ENCODE measurements around the gene SAT2.

- TF ChIP-seq, protein P1, sequence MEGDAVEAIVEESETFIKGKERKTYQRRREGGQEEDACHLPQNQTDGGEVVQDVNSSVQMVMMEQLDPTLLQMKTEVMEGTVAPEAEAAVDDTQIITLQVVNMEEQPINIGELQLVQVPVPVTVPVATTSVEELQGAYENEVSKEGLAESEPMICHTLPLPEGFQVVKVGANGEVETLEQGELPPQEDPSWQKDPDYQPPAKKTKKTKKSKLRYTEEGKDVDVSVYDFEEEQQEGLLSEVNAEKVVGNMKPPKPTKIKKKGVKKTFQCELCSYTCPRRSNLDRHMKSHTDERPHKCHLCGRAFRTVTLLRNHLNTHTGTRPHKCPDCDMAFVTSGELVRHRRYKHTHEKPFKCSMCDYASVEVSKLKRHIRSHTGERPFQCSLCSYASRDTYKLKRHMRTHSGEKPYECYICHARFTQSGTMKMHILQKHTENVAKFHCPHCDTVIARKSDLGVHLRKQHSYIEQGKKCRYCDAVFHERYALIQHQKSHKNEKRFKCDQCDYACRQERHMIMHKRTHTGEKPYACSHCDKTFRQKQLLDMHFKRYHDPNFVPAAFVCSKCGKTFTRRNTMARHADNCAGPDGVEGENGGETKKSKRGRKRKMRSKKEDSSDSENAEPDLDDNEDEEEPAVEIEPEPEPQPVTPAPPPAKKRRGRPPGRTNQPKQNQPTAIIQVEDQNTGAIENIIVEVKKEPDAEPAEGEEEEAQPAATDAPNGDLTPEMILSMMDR (conservative IDR thresholded peaks at IDR 0.05; ENCODE audit: low read depth in 2 of 2) = peak in 1 of 2 experiments; percentile 27; a peak in 1 of 4 replicates
- TF ChIP-seq CREB1 (CRISPR knock-in tag; IDR thresholded peaks at IDR 0.05; ENCODE audit: low read depth) (no peak), EZH2phosphoT487 (IDR thresholded peaks at IDR 0.05; ENCODE audit: unreplicated experiment) (no peak), POLR2AphosphoS5 (IDR thresholded peaks at IDR 0.05; ENCODE audit: low read depth) (no peak; the same call in 1 of the 2 replicates), EZH2 (IDR thresholded peaks at IDR 0.05; ENCODE audit: low read depth, unreplicated experiment) (no peak), JUNB (IDR thresholded peaks at IDR 0.05; ENCODE audit: unreplicated experiment) (no peak), ZNF331 (CRISPR knock-in tag; IDR thresholded peaks at IDR 0.05; ENCODE audit: low read depth) (no peak), STAT1 (IDR thresholded peaks at IDR 0.05; ENCODE audit: unreplicated experiment) (no peak), NANOG (IDR thresholded peaks at IDR 0.05; ENCODE audit: borderline replicate concordance) (no peak)
- TF ChIP-seq, protein P2, sequence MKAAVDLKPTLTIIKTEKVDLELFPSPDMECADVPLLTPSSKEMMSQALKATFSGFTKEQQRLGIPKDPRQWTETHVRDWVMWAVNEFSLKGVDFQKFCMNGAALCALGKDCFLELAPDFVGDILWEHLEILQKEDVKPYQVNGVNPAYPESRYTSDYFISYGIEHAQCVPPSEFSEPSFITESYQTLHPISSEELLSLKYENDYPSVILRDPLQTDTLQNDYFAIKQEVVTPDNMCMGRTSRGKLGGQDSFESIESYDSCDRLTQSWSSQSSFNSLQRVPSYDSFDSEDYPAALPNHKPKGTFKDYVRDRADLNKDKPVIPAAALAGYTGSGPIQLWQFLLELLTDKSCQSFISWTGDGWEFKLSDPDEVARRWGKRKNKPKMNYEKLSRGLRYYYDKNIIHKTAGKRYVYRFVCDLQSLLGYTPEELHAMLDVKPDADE (IDR thresholded peaks at IDR 0.05) = no peak
- TF ChIP-seq, protein P3, sequence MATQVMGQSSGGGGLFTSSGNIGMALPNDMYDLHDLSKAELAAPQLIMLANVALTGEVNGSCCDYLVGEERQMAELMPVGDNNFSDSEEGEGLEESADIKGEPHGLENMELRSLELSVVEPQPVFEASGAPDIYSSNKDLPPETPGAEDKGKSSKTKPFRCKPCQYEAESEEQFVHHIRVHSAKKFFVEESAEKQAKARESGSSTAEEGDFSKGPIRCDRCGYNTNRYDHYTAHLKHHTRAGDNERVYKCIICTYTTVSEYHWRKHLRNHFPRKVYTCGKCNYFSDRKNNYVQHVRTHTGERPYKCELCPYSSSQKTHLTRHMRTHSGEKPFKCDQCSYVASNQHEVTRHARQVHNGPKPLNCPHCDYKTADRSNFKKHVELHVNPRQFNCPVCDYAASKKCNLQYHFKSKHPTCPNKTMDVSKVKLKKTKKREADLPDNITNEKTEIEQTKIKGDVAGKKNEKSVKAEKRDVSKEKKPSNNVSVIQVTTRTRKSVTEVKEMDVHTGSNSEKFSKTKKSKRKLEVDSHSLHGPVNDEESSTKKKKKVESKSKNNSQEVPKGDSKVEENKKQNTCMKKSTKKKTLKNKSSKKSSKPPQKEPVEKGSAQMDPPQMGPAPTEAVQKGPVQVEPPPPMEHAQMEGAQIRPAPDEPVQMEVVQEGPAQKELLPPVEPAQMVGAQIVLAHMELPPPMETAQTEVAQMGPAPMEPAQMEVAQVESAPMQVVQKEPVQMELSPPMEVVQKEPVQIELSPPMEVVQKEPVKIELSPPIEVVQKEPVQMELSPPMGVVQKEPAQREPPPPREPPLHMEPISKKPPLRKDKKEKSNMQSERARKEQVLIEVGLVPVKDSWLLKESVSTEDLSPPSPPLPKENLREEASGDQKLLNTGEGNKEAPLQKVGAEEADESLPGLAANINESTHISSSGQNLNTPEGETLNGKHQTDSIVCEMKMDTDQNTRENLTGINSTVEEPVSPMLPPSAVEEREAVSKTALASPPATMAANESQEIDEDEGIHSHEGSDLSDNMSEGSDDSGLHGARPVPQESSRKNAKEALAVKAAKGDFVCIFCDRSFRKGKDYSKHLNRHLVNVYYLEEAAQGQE (IDR thresholded peaks at IDR 0.05; ENCODE audit: unreplicated experiment) = no peak
Observed at GRCh38 chr17:7582396-7583252, 45.0 kb downstream of the SAT2 start.

Measured in GM23338 (cell line).